ENCODE data around the gene RARA.

RARA gene
- 54.7 to 100 reads per million in 2 experiments for total RNA-seq

- DNase-seq (ENCODE audit: low read depth): no peak
These were observed at the start of gene RARA for GRCh38 chr17:40309031-40309948. Gene RARA (plus strand): TSS chr17:40309180. CDS start chr17:40331219, 22,039 bp downstream.

GRCh38 chr17:40259505-40259904 lies 49.5 kb upstream of the RARA start:
- DNase-seq (ENCODE audit: low read depth): no peak

GRCh38 chr17:40260528-40260927 lies 48.5 kb upstream of the RARA start:
- no peak for DNase-seq (ENCODE audit: low read depth)

GRCh38 chr17:40264458-40265185 lies 44.4 kb upstream of the RARA start:
- DNase-seq (ENCODE audit: low read depth): no peak

GRCh38 chr17:40265337-40265736 lies 43.6 kb upstream of the RARA start:
- DNase-seq (ENCODE audit: low read depth): no peak

- DNase-seq (ENCODE audit: low read depth): no peak
These were observed 42.1 kb upstream of the RARA start for GRCh38 chr17:40266882-40267281.

- DNase-seq (ENCODE audit: low read depth): no peak
These were observed 40.8 kb upstream of the RARA start for GRCh38 chr17:40268141-40268712.

GRCh38 chr17:40278414-40278813 lies 30.6 kb upstream of the RARA start:
- DNase-seq (ENCODE audit: low read depth): no peak

GRCh38 chr17:40279402-40279801 lies 29.6 kb upstream of the RARA start:
- no peak for DNase-seq (ENCODE audit: low read depth)

GRCh38 chr17:40281663-40282062 lies 27.3 kb upstream of the RARA start:
- DNase-seq (ENCODE audit: low read depth): no peak

- no peak for DNase-seq (ENCODE audit: low read depth)
These were observed 25.3 kb upstream of the RARA start for GRCh38 chr17:40283662-40284061.

GRCh38 chr17:40284085-40284713 lies 24.8 kb upstream of the RARA start:
- no peak for DNase-seq (ENCODE audit: low read depth)

- DNase-seq (ENCODE audit: low read depth): no peak
These were observed 22.5 kb upstream of the RARA start for GRCh38 chr17:40286473-40286872.

GRCh38 chr17:40287159-40287493 lies 21.9 kb upstream of the RARA start:
- no peak for DNase-seq (ENCODE audit: low read depth)

- DNase-seq (ENCODE audit: low read depth): peak; percentile 98
These were observed 21.2 kb upstream of the RARA start, which contains the start of gene CDC6 for GRCh38 chr17:40287494-40288369. Gene CDC6 (plus strand): TSS chr17:40287879. CDS start chr17:40289421, 1,542 bp downstream.

GRCh38 chr17:40290629-40291280 lies 18.2 kb upstream of the RARA start:
- DNase-seq (ENCODE audit: low read depth): no peak

GRCh38 chr17:40291281-40291664 lies 17.7 kb upstream of the RARA start:
- DNase-seq (ENCODE audit: low read depth): no peak

GRCh38 chr17:40293363-40293762 lies 15.6 kb upstream of the RARA start:
- no peak for DNase-seq (ENCODE audit: low read depth)

- DNase-seq (ENCODE audit: low read depth): no peak
These were observed 13.2 kb upstream of the RARA start for GRCh38 chr17:40295488-40296436.

- no peak for DNase-seq (ENCODE audit: low read depth)
These were observed 11.5 kb upstream of the RARA start for GRCh38 chr17:40297511-40297910.
